MM.1S (cell line): ENCODE data around the gene CA5A.

Experiments used
- DNase-seq: peaks from one replicate; pipeline ENCODE4 v3.0.0-alpha.2; 2015
- H2AFZ ChIP-seq: fragments of 300-600 bp; sonication (generic); 2 replicates; pipeline ENCODE4 v1.6.0; 2016; ENCODE audit warnings: antibody characterized with exemption, low read length
- H3F3A ChIP-seq: fragments of 300-600 bp; sonication (generic); 2 replicates; pipeline ENCODE4 v1.6.1; 2016; ENCODE audit warnings: mild to moderate bottlenecking, antibody characterized with exemption, low read length, moderate library complexity, mixed read lengths; ENCODE audit not compliant: insufficient read depth
- H3K27ac ChIP-seq: fragments of 300-600 bp; sonication (generic); 2 replicates; pipeline ENCODE4 v1.5.1; 2016; ENCODE audit warnings: mild to moderate bottlenecking, low read length
- H3K27me3 ChIP-seq: fragments of 300-600 bp; sonication (generic); replicated peaks from 2 replicates; pipeline ENCODE4 v1.6.0; 2016; ENCODE audit warnings: low read length; ENCODE audit not compliant: insufficient read depth
- H3K36me3 ChIP-seq: fragments of 300-600 bp; sonication (generic); replicated peaks from 2 replicates; pipeline ENCODE4 v1.6.1; 2016; ENCODE audit warnings: mild to moderate bottlenecking, low read length, mixed read lengths; ENCODE audit not compliant: insufficient read depth
- H3K4me1 ChIP-seq: fragments of 300-600 bp; sonication (generic); 2 replicates; pipeline ENCODE4 v1.6.1; 2016; ENCODE audit warnings: low read length, mixed read lengths
- H3K4me2 ChIP-seq: fragments of 300-600 bp; sonication (generic); 2 replicates; pipeline ENCODE4 v1.6.0; 2016; ENCODE audit warnings: low read depth, low read length
- H3K4me3 ChIP-seq: fragments of 300-600 bp; sonication (generic); 2 replicates; pipeline ENCODE4 v1.5.1; 2016; ENCODE audit warnings: low read length, mixed read lengths
- H3K79me2 ChIP-seq: fragments of 300-600 bp; sonication (generic); 2 replicates; pipeline ENCODE4 v1.6.1; 2016; ENCODE audit warnings: mixed run types, low read length, mixed read lengths
- H3K9ac ChIP-seq: fragments of 300-600 bp; sonication (generic); 2 replicates; pipeline ENCODE4 v1.6.1; 2016; ENCODE audit warnings: low read length, mixed read lengths
- H3K9me2 ChIP-seq: fragments of 300-600 bp; sonication (generic); replicated peaks from 2 replicates; pipeline ENCODE4 v1.6.1; 2016; ENCODE audit warnings: mild to moderate bottlenecking, low read length, mixed read lengths; ENCODE audit not compliant: insufficient read depth
- H3K9me3 ChIP-seq: fragments of 300-600 bp; sonication (generic); replicated peaks from 2 replicates; pipeline ENCODE4 v1.6.1; 2016; ENCODE audit warnings: mild to moderate bottlenecking, low read length, mixed read lengths; ENCODE audit not compliant: insufficient read depth
- H4K20me1 ChIP-seq: fragments of 300-600 bp; sonication (generic); 2 replicates; pipeline ENCODE4 v1.6.1; 2016; ENCODE audit warnings: mild to moderate bottlenecking, low read length, moderate library complexity, mixed read lengths; ENCODE audit not compliant: insufficient read depth
- CTCF ChIP-seq: fragments of 300-600 bp; sonication (generic); IDR thresholded peaks from 2 replicates; pipeline ENCODE4 v1.5.1; 2016; ENCODE audit warnings: antibody characterized with exemption, low read length, mixed read lengths
- EZH2 ChIP-seq: fragments of 300-600 bp; sonication (generic); optimal IDR thresholded peaks from 2 replicates; pipeline ENCODE3; 2017; ENCODE audit warnings: low read depth, mild to moderate bottlenecking, antibody characterized with exemption, low read length, mixed read lengths
- EZH2phosphoT487 ChIP-seq: fragments of 300-600 bp; sonication (generic); IDR thresholded peaks from 2 replicates; pipeline ENCODE4 v1.6.1; 2018; ENCODE audit warnings: antibody characterized with exemption, low read length

Gene CA5A

DNA sequence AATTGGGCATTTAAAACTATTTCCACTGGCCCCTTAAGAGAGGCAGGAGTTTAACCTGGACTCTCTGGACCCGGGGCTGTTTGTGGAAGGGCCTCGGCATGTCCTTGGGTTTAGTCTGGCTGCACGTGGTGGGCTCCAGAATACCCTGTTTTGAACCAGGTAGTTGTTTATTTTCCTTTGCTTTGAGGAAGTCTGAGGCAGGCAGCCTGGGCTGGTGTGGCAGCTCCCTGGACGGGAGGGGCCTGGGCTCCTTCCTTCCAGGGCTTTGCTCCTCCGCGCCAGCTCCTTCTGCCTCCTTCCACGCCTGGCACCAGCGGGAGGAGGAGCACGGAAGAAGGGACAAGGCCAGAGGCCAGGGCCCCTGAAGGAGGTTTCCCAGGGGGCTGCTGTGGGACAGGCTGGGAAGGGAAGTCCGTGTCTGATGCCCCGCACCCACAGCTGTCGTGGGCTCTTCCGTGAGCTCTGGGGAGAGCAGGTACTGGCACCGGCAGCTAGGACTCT lies 30.4 kb upstream of the CA5A start:
- H3F3A ChIP-seq = no peaks in the 10 kb centered on the region
- H3K4me2 ChIP-seq = no peak overlapping the region
- no peaks in the 10 kb centered on the region for H3K27me3 ChIP-seq
- H3K79me2 ChIP-seq = peaks cover 80% of the 10 kb centered on the region
- no peak for DNase-seq
- H3K9me2 ChIP-seq = no peaks in the 10 kb centered on the region
- H3K27ac ChIP-seq = no peak overlapping the region
- no peak overlapping the region for H3K4me3 ChIP-seq
- TF ChIP-seq CTCF (no peak), EZH2 (no peak), EZH2phosphoT487 (no peak)
- no peaks in the 10 kb centered on the region for H3K4me1 ChIP-seq
- no peak overlapping the region for H3K9ac ChIP-seq
- no peaks in the 10 kb centered on the region for H3K9me3 ChIP-seq
- no peaks in the 10 kb centered on the region for H4K20me1 ChIP-seq
- H3K36me3 ChIP-seq = no peaks in the 10 kb centered on the region
- no peak overlapping the region for H2AFZ ChIP-seq

GRCh38 chr16:87966064-87966645 lies 29.8 kb upstream of the CA5A start:
- no peak for DNase-seq
- Histone ChIP-seq H3F3A (no peaks in the 10 kb centered on the region), H3K9me2 (no peaks in the 10 kb centered on the region), H3K4me1 (no peaks in the 10 kb centered on the region), H4K20me1 (no peaks in the 10 kb centered on the region), H3K9ac (no peak overlapping the region), H3K4me2 (no peak overlapping the region), H3K9me3 (no peaks in the 10 kb centered on the region), H3K27me3 (no peaks in the 10 kb centered on the region), H3K27ac (no peak overlapping the region), H3K4me3 (no peak overlapping the region), H3K79me2 (peaks cover 80% of the 10 kb centered on the region), H3K36me3 (no peaks in the 10 kb centered on the region), H2AFZ (no peak overlapping the region)
- TF ChIP-seq EZH2phosphoT487 (no peak), CTCF (no peak), EZH2 (no peak)

DNA sequence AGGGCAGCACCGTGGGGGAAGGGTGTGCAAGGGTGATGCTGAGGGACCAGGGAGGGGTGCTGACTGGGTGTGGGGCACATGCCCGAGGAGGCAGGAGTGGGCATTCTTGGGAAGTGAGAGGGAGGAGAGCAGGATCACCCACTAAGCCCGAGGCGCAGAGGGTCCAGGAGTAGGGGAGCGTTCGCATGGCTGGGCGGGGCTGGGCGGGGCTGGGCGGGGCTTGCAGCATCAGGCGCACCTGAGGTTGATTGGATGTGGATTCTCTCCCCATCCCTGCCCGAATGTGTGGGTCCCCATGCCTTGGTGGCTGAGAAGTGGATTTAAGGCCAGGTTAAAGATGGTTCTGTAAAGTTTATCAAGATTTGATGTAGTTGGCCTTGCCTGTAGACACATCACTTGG lies 29.1 kb upstream of the CA5A start:
- no peaks in the 10 kb centered on the region for H3K27me3 ChIP-seq
- H3K4me1 ChIP-seq = no peaks in the 10 kb centered on the region
- no peak for DNase-seq
- H3K9me3 ChIP-seq = no peaks in the 10 kb centered on the region
- no peak for TF ChIP-seq EZH2phosphoT487
- no peak for TF ChIP-seq CTCF
- no peak for TF ChIP-seq EZH2
- H3K27ac ChIP-seq = no peak overlapping the region
- no peak overlapping the region for H2AFZ ChIP-seq
- no peaks in the 10 kb centered on the region for H3F3A ChIP-seq
- H3K36me3 ChIP-seq = no peaks in the 10 kb centered on the region
- no peaks in the 10 kb centered on the region for H4K20me1 ChIP-seq
- no peak overlapping the region for H3K9ac ChIP-seq
- no peaks in the 10 kb centered on the region for H3K9me2 ChIP-seq
- H3K79me2 ChIP-seq = peaks cover 80% of the 10 kb centered on the region
- H3K4me2 ChIP-seq = no peak overlapping the region
- H3K4me3 ChIP-seq = no peak overlapping the region
